AG10803 (cell line): ENCODE data around the gene GJC1.

Experiments used
- DNase-seq: peaks from one replicate; pipeline ENCODE4 v3.0.0; 2010; ENCODE audit warnings: low read depth
- H3K4me3 ChIP-seq: 2 replicates; pipeline ENCODE4 v1.5.1; 2011; ENCODE audit warnings: mild to moderate bottlenecking, low read length, control low read depth
- TF ChIP-seq, protein P1 (sequence below): conservative IDR thresholded peaks from 2 replicates; pipeline ENCODE4 v1.5.1; 2011; ENCODE audit warnings: mild to moderate bottlenecking, low read length, control low read depth, inconsistent platforms

The GJC1 gene

DNA sequence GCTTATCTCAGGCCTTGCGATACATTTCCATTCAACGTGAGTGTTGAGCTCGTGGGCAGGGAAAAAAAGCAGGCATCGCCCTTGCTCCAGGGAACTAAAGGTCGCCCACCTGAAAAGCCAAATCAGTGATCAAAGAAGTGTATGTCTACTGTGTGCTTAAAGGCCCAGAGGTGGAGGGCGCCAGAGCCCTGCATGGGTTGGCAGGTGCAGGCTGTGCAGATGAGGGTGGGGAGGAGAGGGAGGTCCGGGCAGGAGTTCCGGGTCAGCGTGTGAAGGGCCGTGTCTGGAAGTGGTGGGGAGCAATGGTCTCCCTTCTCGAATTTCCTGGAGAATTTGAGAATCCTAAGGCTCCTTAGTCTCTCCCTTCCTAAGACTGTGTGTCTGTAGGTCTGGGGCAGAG is 64.1 kb downstream of the GJC1 start:
- DNase-seq, result no peak
- TF ChIP-seq, protein P1, sequence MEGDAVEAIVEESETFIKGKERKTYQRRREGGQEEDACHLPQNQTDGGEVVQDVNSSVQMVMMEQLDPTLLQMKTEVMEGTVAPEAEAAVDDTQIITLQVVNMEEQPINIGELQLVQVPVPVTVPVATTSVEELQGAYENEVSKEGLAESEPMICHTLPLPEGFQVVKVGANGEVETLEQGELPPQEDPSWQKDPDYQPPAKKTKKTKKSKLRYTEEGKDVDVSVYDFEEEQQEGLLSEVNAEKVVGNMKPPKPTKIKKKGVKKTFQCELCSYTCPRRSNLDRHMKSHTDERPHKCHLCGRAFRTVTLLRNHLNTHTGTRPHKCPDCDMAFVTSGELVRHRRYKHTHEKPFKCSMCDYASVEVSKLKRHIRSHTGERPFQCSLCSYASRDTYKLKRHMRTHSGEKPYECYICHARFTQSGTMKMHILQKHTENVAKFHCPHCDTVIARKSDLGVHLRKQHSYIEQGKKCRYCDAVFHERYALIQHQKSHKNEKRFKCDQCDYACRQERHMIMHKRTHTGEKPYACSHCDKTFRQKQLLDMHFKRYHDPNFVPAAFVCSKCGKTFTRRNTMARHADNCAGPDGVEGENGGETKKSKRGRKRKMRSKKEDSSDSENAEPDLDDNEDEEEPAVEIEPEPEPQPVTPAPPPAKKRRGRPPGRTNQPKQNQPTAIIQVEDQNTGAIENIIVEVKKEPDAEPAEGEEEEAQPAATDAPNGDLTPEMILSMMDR, result no peak
- no peak overlapping the region for H3K4me3 ChIP-seq

DNA sequence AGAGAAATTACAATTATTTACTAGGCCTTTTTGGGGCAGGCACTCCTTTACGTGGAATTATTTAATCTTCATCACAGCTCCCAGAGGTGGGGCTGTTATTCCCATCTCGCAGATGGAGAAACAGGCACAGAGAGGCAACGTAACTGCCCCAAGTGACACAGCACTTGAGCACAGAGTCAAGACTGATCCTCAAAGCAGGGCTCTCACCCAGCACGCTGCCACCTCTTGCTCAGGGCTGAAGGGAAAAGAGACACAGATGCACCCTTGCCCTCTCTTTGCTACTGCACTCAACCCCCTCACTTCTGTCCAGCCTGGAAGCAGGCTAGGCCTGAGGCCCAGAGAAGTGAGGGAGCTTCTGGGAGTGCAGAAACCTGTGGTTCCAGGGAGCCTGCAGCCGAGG is 66.9 kb downstream of the GJC1 start:
- DNase-seq, result no peak
- TF ChIP-seq, protein P1, result no peak
- no peak overlapping the region for H3K4me3 ChIP-seq

DNA sequence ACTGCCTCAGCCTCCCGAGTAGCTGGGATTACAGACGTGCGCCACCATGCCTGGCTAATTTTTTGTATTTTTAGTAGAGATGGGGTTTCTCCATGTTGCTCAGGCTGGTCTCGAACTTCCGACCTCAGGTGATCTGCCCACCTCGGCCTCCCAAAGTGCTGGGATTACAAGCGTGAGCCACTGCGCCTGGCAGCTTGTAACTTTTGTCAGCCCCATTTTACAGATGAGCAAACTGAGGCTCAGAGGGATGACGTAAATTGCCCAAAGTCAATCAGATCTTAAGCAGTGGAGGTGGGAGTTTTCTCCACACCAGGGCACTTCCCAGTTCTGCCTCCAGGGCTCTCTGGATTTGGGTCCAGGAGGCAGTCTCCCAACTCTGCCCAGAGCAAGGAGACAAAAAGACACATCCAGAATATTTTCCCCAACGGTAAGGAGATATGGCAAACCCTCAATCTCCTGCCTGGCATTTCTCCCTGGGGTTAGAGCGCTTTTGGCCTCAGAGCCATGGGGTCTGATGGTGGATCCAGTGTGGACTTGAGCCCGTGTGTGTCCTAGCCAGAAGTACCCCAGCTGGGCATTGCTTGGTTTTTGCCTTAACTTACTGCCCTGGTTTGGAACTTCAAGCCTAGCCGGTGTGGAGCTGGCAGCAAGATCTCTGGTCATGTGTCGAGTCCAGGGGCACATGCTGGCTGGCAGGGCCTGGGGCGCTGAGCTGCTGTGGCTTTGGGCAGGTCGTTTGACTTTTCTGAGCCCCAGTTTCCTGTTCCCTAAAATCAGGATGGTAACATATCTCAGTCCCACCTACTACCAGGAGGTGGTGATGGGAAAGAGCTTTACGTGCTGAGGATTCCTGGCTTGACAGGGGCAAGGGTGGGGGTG is 67.9 kb downstream of the GJC1 start:
- no peak for DNase-seq

DNA sequence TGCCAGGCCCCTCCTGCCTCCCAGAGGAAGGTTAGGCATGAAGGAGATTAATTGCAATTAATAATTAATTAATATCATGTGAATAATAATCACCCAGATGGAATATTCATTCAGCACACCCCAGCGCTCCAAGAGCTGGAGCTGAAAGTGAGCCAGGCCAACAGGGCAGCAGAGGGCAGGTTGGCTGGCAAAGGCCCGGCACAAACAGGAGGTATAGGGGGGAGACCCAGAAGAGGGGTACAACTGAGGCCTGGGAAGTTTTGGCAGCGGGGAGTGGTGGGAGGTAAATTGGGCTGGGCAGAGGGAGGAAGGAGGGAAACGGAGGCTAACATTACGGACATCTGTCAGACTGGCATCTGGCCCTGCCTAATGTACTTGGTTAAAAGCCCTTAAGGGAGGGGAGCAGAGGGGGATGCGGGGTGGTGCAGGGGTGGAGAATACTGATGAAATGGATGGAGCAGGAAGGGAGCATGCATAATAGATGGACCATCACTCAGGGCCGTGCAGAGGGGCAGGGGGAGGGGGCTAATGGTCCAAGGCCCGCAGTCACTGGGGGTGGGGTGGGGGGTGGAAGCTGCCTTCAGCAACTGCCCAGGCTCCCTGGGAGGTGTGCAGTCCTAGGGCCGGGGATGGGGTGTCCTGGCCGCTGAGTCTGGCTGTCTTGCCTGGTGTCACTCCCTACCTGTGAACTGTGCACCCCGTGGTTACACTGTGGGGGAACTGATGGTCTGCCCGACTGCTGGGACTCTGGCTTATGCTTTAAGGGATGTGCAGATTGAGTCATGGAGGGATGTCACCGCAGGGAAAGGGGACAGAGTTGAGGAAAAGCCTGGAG is 69.4 kb downstream of the GJC1 start:
- H3K4me3 ChIP-seq, result no peak overlapping the region
- TF ChIP-seq, protein P1, result no peak
- no peak for DNase-seq

More for the DNA sequence above, 67.9 kb downstream of the GJC1 start:
- H3K4me3 ChIP-seq, result no peak overlapping the region
- TF ChIP-seq, protein P1, result peak; percentile 8; the same call in 1 of the 2 replicates

DNA sequence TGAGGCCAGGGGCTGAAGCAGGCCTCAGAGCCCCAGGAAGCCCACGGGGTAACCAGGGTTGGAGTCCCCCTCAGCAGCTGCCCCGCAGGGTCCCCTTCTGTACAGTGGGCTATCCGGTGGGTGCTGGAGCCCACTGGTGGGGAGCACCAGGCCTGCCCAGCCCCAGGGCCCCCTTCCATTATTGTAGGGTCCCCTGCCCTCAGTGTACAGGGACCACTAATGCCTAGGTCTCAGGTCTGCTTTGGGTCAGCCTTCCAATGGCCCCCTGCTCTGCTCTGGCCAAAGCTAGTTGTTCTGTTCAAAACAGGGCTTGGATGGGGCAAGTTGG is 70.2 kb downstream of the GJC1 start:
- no peak overlapping the region for H3K4me3 ChIP-seq
- TF ChIP-seq, protein P1, result no peak
- DNase-seq, result no peak

DNA sequence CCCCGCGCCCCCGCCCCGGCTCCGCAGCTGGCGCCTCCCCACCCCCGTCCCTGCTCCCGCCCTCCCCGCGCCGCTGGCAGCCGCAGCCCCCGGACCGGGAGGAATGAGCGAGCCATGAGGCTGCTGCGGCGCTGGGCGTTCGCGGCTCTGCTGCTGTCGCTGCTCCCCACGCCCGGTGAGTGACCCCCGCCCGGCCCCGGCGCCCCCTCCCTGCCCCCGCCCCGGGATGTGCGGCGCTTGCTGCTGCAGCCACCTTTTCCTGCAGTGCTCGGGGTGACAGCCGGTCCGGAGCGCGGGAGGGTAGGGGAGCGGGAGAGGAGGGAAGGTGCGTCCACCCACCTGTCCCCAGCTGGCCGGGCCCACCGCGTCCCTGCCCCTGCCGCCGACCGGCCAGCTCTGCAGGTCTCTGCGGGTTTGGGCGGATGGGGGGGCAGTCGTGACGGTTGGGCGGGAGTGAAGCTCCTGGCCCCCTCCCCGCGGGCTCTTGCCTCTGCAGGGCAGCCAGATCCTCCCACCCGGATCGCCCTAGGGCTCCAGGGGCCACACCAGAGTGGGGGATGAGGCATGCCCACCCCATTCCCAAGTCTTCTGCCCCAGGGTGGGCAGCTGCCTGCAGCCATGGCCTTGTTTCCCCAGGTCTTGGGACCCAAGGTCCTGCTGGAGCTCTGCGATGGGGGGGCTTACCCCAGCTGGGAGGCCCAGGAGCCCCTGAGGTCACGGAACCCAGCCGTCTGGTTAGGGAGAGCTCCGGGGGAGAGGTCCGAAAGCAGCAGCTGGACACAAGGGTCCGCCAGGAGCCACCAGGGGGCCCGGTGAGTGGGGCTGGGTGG is 70.8 kb downstream of the GJC1 start:
- TF ChIP-seq, protein P1, result no peak
- H3K4me3 ChIP-seq, result peak overlapping the region; percentile 34
- DNase-seq, result no peak
